A673 (cell line): ENCODE measurements around the gene COPE.

Source experiments
- EZH2 ChIP-seq: fragments of 200-600 bp; sonication (generic); IDR thresholded peaks from 2 replicates; pipeline ENCODE4 v1.6.1; 2017; ENCODE audit warnings: borderline replicate concordance, low read depth, mild to moderate bottlenecking, mixed read lengths, antibody characterized with exemption, low read length; ENCODE audit not compliant: poor library complexity, severe bottlenecking
- TF ChIP-seq, protein P1 (sequence below): fragments of 300-800, 200-600 bp; sonication (generic); conservative IDR thresholded peaks from 2 replicates; pipeline ENCODE4 v1.5.1; 2017; ENCODE audit warnings: low read depth, mild to moderate bottlenecking, antibody characterized with exemption, low read length, moderate library complexity, mixed read lengths

GRCh38 chr19:18862976-18863842 is 56.0 kb downstream of the COPE start:
- TF ChIP-seq, protein P1, sequence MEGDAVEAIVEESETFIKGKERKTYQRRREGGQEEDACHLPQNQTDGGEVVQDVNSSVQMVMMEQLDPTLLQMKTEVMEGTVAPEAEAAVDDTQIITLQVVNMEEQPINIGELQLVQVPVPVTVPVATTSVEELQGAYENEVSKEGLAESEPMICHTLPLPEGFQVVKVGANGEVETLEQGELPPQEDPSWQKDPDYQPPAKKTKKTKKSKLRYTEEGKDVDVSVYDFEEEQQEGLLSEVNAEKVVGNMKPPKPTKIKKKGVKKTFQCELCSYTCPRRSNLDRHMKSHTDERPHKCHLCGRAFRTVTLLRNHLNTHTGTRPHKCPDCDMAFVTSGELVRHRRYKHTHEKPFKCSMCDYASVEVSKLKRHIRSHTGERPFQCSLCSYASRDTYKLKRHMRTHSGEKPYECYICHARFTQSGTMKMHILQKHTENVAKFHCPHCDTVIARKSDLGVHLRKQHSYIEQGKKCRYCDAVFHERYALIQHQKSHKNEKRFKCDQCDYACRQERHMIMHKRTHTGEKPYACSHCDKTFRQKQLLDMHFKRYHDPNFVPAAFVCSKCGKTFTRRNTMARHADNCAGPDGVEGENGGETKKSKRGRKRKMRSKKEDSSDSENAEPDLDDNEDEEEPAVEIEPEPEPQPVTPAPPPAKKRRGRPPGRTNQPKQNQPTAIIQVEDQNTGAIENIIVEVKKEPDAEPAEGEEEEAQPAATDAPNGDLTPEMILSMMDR, result no peak
- no peak for TF ChIP-seq EZH2
